CD14-positive monocyte (primary cell): Measurements from ENCODE around the gene BTBD19. TPM values are rescaled to one million over a fixed set of nuclear protein-coding genes. Genes with fewer than 3 reads are reported as not detected.

ENCODE experiments used
- DNase-seq, 3 donors: peaks; one replicate each; pipeline ENCODE4 v3.0.0-alpha.2; 2011 to 2022
- H2AFZ ChIP-seq: 2 replicates; pipeline ENCODE4 v1.6.0; 2012; ENCODE audit warnings: mild to moderate bottlenecking, low read depth, low read length, inconsistent platforms; ENCODE audit not compliant: insufficient read depth, poor library complexity, severe bottlenecking
- H3K27ac ChIP-seq, 2 donors: 1 replicate in 1 of 2; 2 replicates in 1 of 2; pipeline ENCODE4 v1.5.1; 2012 to 2013; ENCODE audit warnings: low read length in 2 of 2, control low read depth in 1 of 2, inconsistent platforms in 1 of 2, low read depth in 1 of 2, mild to moderate bottlenecking in 1 of 2
- H3K27me3 ChIP-seq, 2 donors: one replicate each; pipeline versions ENCODE4 v1.6.0 to v1.6.1; 2011 to 2013; ENCODE audit warnings: low read length in 2 of 2; ENCODE audit not compliant: control insufficient read depth in 2 of 2, insufficient read depth in 2 of 2
- H3K36me3 ChIP-seq, 2 donors: replicated peaks in 1 of 2; 1 replicate in 1 of 2; 2 replicates in 1 of 2; pipeline versions ENCODE4 v1.5.1 to v1.6.1; 2012 to 2013; ENCODE audit warnings: low read length in 2 of 2, control low read depth in 1 of 2, inconsistent platforms in 1 of 2, mild to moderate bottlenecking in 1 of 2; ENCODE audit not compliant: insufficient read depth in 2 of 2, control insufficient read depth in 1 of 2
- H3K4me1 ChIP-seq, 2 donors: 1 replicate in 1 of 2; 2 replicates in 1 of 2; pipeline versions ENCODE4 v1.5.1 to v1.6.1; 2012 to 2013; ENCODE audit warnings: low read length in 2 of 2, control low read depth in 1 of 2, inconsistent platforms in 1 of 2, mild to moderate bottlenecking in 1 of 2, moderate library complexity in 1 of 2; ENCODE audit not compliant: insufficient read depth in 2 of 2, control insufficient read depth in 1 of 2
- H3K4me2 ChIP-seq: replicated peaks from 2 replicates; pipeline ENCODE3; 2012; ENCODE audit warnings: low read length, moderate library complexity, mild to moderate bottlenecking; ENCODE audit not compliant: poor library complexity, severe bottlenecking; ENCODE audit errors: extremely low read depth
- H3K4me3 ChIP-seq, 3 experiments: fragments of 200-600 bp in 1 of 3; sonication (generic) in 1 of 3; replicated peaks in 1 of 3; 1 replicate in 2 of 3; 2 replicates in 1 of 3; pipeline ENCODE4 v1.5.1; 2011 to 2013; ENCODE audit warnings: low read length in 3 of 3, mild to moderate bottlenecking in 3 of 3, control low read depth in 2 of 3, low read depth in 2 of 3, inconsistent platforms in 1 of 3, moderate library complexity in 1 of 3
- H3K79me2 ChIP-seq: 2 replicates; pipeline ENCODE4 v1.6.0; 2012; ENCODE audit warnings: mild to moderate bottlenecking, control low read depth, inconsistent platforms, low read length, moderate library complexity; ENCODE audit not compliant: insufficient read depth
- H3K9ac ChIP-seq: 2 replicates; pipeline ENCODE4 v1.6.0; 2017; ENCODE audit warnings: low read length, mild to moderate bottlenecking; ENCODE audit not compliant: insufficient read depth, poor library complexity, severe bottlenecking
- H3K9me3 ChIP-seq, 2 donors: replicated peaks in 1 of 2; 1 replicate in 1 of 2; 2 replicates in 1 of 2; pipeline versions ENCODE4 v1.5.1 to v1.6.1; 2012 to 2013; ENCODE audit warnings: low read length in 2 of 2, control low read depth in 1 of 2; ENCODE audit not compliant: control insufficient read depth in 1 of 2, insufficient read depth in 1 of 2
- H4K20me1 ChIP-seq: 2 replicates; pipeline ENCODE4 v1.6.0; 2012; ENCODE audit warnings: mild to moderate bottlenecking, low read length, control low read depth, moderate library complexity; ENCODE audit not compliant: insufficient read depth
- H3K27ac Mint-ChIP-seq, 7 donors: one replicate each; pipeline ENCODE4 v1.8.0; 2020; ENCODE audit warnings: mild to moderate bottlenecking in 7 of 7, mixed read lengths in 7 of 7, moderate library complexity in 6 of 7, inconsistent platforms in 2 of 7
- H3K27me3 Mint-ChIP-seq, 3 donors: one replicate each; pipeline ENCODE4 v1.8.0; 2021 to 2022; ENCODE audit warnings: low read depth in 3 of 3, mild to moderate bottlenecking in 3 of 3, mixed read lengths in 3 of 3, moderate library complexity in 3 of 3, inconsistent platforms in 1 of 3
- H3K36me3 Mint-ChIP-seq, 2 donors: one replicate each; pipeline ENCODE4 v1.8.0; 2020; ENCODE audit warnings: mixed read lengths in 2 of 2, inconsistent platforms in 1 of 2, mild to moderate bottlenecking in 1 of 2
- H3K4me1 Mint-ChIP-seq: one replicate; pipeline ENCODE4 v1.8.0; 2020; ENCODE audit warnings: mild to moderate bottlenecking, mixed read lengths
- H3K4me3 Mint-ChIP-seq, 2 donors: one replicate each; pipeline ENCODE4 v1.8.0; 2020; ENCODE audit warnings: mild to moderate bottlenecking in 2 of 2, mixed read lengths in 2 of 2, moderate library complexity in 1 of 2
- H3K9me3 Mint-ChIP-seq, 7 donors: one replicate each; pipeline ENCODE4 v1.8.0; 2020 to 2022; ENCODE audit warnings: mixed read lengths in 7 of 7, mild to moderate bottlenecking in 6 of 7, moderate library complexity in 6 of 7, inconsistent platforms in 2 of 7
- WGBS: methylation state at CpG from one replicate; pipeline ENCODE4 v1.1.5; 2013; ENCODE audit warnings: missing lambda C conversion rate; ENCODE audit not compliant: insufficient coverage; 5-methylcytosine and 5-hydroxymethylcytosine counted together
- intact Hi-C, 2 donors: fragments of 100-400 bp; cut with micrococcal nuclease; formaldehyde crosslinking; loops; one replicate each; pipeline versions ENCODE4 v1.15.0 to v1.15.1; 2023
- polyA plus RNA-seq, 3 donors: library from polyadenylated mRNA; depleted of rRNA in 1 of 3; unstranded in 2 of 3; stranded (reverse) in 1 of 3; fragments of 300-500 nt in 2 of 3; fragments of >200 nt in 1 of 3; fragmentation: Illumina TruSeq in 2 of 3; gene quantifications; 1 replicate in 2 of 3; 2 replicates in 1 of 3; pipeline ENCODE4 v1.2.3, GENCODE V29; 2012 to 2021
- small RNA-seq: library from RNA; depleted of rRNA; stranded (forward); fragments of <200 nt; gene quantifications from one replicate; pipeline ENCODE3, GENCODE V24; 2012; ENCODE audit warnings: low read depth; ENCODE audit not compliant: insufficient read length
- TF ChIP-seq, protein P1 (sequence below): fragments of 200-600 bp; IDR thresholded peaks from one replicate; pipeline ENCODE4 v1.8.0; 2022; ENCODE audit warnings: antibody characterized with exemption, mild to moderate bottlenecking

Gene BTBD19
- polyA plus RNA-seq, 3 donors, result 0.10 to 6.3 (median 0.73) TPM

DNA sequence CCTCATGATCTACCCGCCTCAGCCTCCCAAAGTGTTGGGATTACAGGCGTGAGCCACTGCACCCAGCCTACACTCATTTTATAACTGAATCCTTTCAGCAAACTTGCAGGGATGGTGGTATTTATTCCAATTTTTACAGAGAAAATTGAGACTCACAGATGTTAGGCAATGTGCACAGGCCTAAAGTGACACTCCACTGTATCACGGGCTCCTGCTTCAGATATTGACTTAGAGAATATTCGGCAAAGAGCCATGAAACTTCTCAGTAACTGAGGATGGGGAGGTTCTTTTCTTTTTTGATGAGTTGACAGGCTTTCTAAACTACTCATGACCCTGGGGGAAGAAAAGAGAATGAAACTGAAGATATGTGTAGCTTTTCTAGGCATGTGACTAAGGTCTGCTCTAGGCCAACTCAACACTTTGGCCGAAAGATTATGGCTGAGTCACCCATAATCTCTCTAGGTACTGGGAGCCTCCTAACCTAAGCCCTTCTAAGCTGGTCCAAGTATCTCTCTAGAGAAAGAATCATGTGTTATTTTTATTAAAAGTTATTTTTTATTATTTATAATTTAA, 54.6 kb downstream of the BTBD19 start:
- Histone ChIP-seq H3K4me2 (no peak overlapping the region), H3K4me3 (no peak overlapping the region), H3K9me3 (no peaks in the 10 kb centered on the region), H2AFZ (no peak overlapping the region), H3K36me3 (peaks cover 6 to 25% of the 10 kb centered on the region in 2 donors), H3K4me1 (peaks cover 19 to 24% of the 10 kb centered on the region in 2 donors), H3K27me3 (no peaks in the 10 kb centered on the region), H3K79me2 (no peaks in the 10 kb centered on the region), H4K20me1 (no peaks in the 10 kb centered on the region), H3K27ac (no peak overlapping the region), H3K9ac (no peak overlapping the region)
- peaks cover 23 to 43% of the 10 kb centered on the region in 2 donors for H3K36me3 Mint-ChIP-seq
- TF ChIP-seq, protein P1, sequence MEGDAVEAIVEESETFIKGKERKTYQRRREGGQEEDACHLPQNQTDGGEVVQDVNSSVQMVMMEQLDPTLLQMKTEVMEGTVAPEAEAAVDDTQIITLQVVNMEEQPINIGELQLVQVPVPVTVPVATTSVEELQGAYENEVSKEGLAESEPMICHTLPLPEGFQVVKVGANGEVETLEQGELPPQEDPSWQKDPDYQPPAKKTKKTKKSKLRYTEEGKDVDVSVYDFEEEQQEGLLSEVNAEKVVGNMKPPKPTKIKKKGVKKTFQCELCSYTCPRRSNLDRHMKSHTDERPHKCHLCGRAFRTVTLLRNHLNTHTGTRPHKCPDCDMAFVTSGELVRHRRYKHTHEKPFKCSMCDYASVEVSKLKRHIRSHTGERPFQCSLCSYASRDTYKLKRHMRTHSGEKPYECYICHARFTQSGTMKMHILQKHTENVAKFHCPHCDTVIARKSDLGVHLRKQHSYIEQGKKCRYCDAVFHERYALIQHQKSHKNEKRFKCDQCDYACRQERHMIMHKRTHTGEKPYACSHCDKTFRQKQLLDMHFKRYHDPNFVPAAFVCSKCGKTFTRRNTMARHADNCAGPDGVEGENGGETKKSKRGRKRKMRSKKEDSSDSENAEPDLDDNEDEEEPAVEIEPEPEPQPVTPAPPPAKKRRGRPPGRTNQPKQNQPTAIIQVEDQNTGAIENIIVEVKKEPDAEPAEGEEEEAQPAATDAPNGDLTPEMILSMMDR, result no peak
- DNase-seq, result no peak
- no peaks in the 10 kb centered on the region for H3K27me3 Mint-ChIP-seq
- no peaks in the 10 kb centered on the region for H3K9me3 Mint-ChIP-seq
- H3K4me1 Mint-ChIP-seq, result peaks cover 20% of the 10 kb centered on the region
- intact Hi-C loops, result no loop called here
- H3K27ac Mint-ChIP-seq, result no peak overlapping the region
- no CpG with 5 or more reads among the region's 5 CpGs for WGBS
- no peak overlapping the region for H3K4me3 Mint-ChIP-seq

Small RNA genes within 50 kb of the gene (small RNA-seq; reads per million reads assigned to genes)
- gene AL136380.1 (not detected), gene SNORD38A (20,304 reads per million, percentile 100 among the genes with 10 or more reads in this experiment), gene SNORD38B (not detected), gene SNORD46 (51.0 reads per million, percentile 94 among the genes with 10 or more reads in this experiment), gene SNORD55 (not detected)

Other genes with a start within 250 kb of the BTBD19 start
- gene TMEM53, start 134.0 kb upstream of the BTBD19 start, polyA plus RNA-seq, result 1 to 10 TPM; 4.8 to 8.8 (median 8.6) TPM
- gene ARMH1, start 133.8 kb upstream of the BTBD19 start, polyA plus RNA-seq, result 100 to 1,000 TPM in 1 of 3 donors, 10 to 100 TPM in 2; 14.7 to 209 (median 15.8) TPM
- gene RNU5D-1, start 77.4 kb upstream of the BTBD19 start, polyA plus RNA-seq, result not detected
- under 1 TPM; 0.13 to 0.29 (median 0.24) TPM for gene KIF2C, start 68.7 kb upstream of the BTBD19 start, polyA plus RNA-seq
- 1,000 to 10,000 TPM in 1 of 3 donors, 100 to 1,000 TPM in 2; 413 to 1,619 (median 419) TPM for gene RPS8, start 33.0 kb upstream of the BTBD19 start, polyA plus RNA-seq
- gene BEST4, start 20.4 kb upstream of the BTBD19 start, polyA plus RNA-seq, result under 1 TPM in 1 of 3 donors, not detected in 2; 0.19 TPM
- 100 to 1,000 TPM in 1 of 3 donors, 10 to 100 TPM in 2; 15.8 to 285 (median 28.1) TPM for gene PLK3, start 8.1 kb upstream of the BTBD19 start, polyA plus RNA-seq
- gene DYNLT4, start 1.2 kb upstream of the BTBD19 start, polyA plus RNA-seq, result 1 to 10 TPM in 2 of 3 donors, under 1 TPM in 1; 0.91 to 2.8 (median 2.2) TPM
- under 1 TPM; 0.18 to 0.71 (median 0.22) TPM for gene PTCH2, start 34.7 kb downstream of the BTBD19 start, polyA plus RNA-seq
- gene EIF2B3, start 178.1 kb downstream of the BTBD19 start, polyA plus RNA-seq, result 10 to 100 TPM; 10.9 to 18.0 (median 14.7) TPM
- 10 to 100 TPM; 13.9 to 53.9 (median 16.7) TPM for gene HECTD3, start 202.8 kb downstream of the BTBD19 start, polyA plus RNA-seq
- 100 to 1,000 TPM in 2 of 3 donors, 10 to 100 TPM in 1; 98.2 to 115 (median 108) TPM for gene UROD, start 203.7 kb downstream of the BTBD19 start, polyA plus RNA-seq